C4-2B (cell line): ENCODE data around the gene ATG7.

Experiments
- ZFX ChIP-seq: fragments of 450-650 bp; IDR thresholded peaks from 2 replicates; pipeline ENCODE4 v1.6.1; 2017
- TF ChIP-seq, protein P1 (sequence below): fragments of 450-650 bp; conservative IDR thresholded peaks from 2 replicates; pipeline ENCODE4 v1.5.1; 2017; ENCODE audit warnings: mild to moderate bottlenecking

DNA sequence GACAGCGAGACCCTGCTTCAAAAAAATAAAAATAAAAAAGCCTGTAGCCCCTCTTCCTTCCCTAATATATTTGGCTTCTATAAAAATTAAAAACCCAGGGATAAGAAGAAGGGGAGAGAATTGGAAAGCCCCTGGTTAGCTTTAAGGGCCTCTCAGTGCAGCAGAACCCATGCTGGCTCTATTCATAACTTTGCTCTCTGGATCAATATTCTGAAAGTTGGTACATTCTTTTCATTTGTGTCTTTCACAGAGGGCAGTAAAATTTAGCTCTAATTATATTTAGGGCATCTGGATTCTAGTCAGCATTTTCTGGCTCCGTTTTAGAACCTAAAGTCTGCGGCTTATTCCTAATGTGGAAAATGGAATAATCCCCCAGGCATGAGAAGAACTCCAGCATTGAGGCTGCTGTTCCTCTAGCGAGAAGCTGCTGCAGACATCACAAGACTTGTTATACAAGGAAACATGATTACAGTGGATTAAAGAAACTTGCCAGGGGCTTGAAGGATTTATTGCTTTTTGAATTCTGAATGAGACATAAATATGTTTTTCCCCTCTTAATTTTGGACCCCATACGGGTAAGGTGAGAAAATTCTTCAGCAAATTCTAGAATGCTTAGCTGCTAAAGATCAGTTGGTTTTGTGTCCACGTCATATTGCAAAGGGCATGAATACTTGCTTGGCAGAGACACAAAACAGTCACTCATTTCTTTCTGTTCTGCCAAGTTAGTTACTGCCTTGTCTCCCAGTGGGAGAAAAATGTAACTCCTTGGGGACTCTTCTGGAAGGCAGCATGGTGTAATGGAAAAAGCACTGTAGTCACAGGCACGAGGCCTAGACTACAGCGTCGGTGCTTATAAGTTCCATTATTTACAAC, 193.8 kb downstream of the ATG7 start:
- TF ChIP-seq, protein P1, sequence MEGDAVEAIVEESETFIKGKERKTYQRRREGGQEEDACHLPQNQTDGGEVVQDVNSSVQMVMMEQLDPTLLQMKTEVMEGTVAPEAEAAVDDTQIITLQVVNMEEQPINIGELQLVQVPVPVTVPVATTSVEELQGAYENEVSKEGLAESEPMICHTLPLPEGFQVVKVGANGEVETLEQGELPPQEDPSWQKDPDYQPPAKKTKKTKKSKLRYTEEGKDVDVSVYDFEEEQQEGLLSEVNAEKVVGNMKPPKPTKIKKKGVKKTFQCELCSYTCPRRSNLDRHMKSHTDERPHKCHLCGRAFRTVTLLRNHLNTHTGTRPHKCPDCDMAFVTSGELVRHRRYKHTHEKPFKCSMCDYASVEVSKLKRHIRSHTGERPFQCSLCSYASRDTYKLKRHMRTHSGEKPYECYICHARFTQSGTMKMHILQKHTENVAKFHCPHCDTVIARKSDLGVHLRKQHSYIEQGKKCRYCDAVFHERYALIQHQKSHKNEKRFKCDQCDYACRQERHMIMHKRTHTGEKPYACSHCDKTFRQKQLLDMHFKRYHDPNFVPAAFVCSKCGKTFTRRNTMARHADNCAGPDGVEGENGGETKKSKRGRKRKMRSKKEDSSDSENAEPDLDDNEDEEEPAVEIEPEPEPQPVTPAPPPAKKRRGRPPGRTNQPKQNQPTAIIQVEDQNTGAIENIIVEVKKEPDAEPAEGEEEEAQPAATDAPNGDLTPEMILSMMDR, result no peak
- no peak for TF ChIP-seq ZFX
